Psoas muscle (tissue), 8 donors: ENCODE data around the gene RAPGEF4. TPM values are rescaled to one million over a fixed set of nuclear protein-coding genes. Genes with fewer than 3 reads are reported as not detected.

Experiments used
- ATAC-seq, 4 donors: fragments of 200-7000 bp; cut with Tn5 transposase; one replicate each; pipeline ENCODE4 v1.9.1; 2020; ENCODE audit warnings: moderate library complexity in 3 of 4, mild to moderate bottlenecking in 2 of 4
- DNase-seq, 2 donors: peaks; one replicate each; pipeline ENCODE4 v3.0.0-alpha.2; 2020
- H3K27ac ChIP-seq: fragments of 200-600 bp; one replicate; pipeline ENCODE4 v1.8.0; 2022
- H3K27me3 ChIP-seq, 3 donors: fragments of 200-600 bp in 1 of 3; one replicate each; pipeline versions ENCODE4 v1.6.1 to v1.8.0; 2013 to 2022; ENCODE audit warnings: low read length in 2 of 3, mild to moderate bottlenecking in 2 of 3, moderate library complexity in 1 of 3; ENCODE audit not compliant: insufficient read depth in 3 of 3
- H3K36me3 ChIP-seq, 2 donors: fragments of 200-600 bp in 1 of 2; one replicate each; pipeline versions ENCODE4 v1.6.1 to v1.8.0; 2013 to 2022; ENCODE audit warnings: low read depth in 1 of 2, mild to moderate bottlenecking in 1 of 2, moderate library complexity in 1 of 2; ENCODE audit not compliant: insufficient read depth in 1 of 2
- H3K4me1 ChIP-seq: fragments of 200-600 bp; one replicate; pipeline ENCODE4 v1.8.0; 2022
- H3K4me3 ChIP-seq: fragments of 200-600 bp; one replicate; pipeline ENCODE4 v1.8.0; 2022; ENCODE audit warnings: mild to moderate bottlenecking
- H3K9me3 ChIP-seq: fragments of 200-600 bp; one replicate; pipeline ENCODE4 v1.8.0; 2022
- WGBS, 3 donors: extraction: QIAGEN DNeasy Blood & Tissue Kit; methylation state at CpG; one replicate each; pipeline versions ENCODE4 v1.1.6 to v1.1.7; 2013; 5-methylcytosine and 5-hydroxymethylcytosine counted together
- intact Hi-C, 2 donors: fragments of 100-400 bp; cut with DNase I; formaldehyde crosslinking; loops; one replicate each; pipeline versions ENCODE4 v1.11.0 to v1.14.2; 2022
- polyA plus RNA-seq, 3 donors: library from polyadenylated mRNA; stranded (reverse); fragments of 200-250 nt; gene quantifications; one replicate each; pipeline ENCODE4 v1.2.3, GENCODE V29; 2013
- total RNA-seq, 4 donors: library from RNA; stranded (reverse); fragmentation: NEBNext Ultra II Directional in 2 of 4; extraction: Animal tissue kit (Norgen Biotek cat#: 25700) in 2 of 4; gene quantifications; one replicate each; pipeline versions ENCODE4 v1.2.1 to v1.2.4, GENCODE V29; 2021 to 2023
- TF ChIP-seq, protein P1 (sequence below): fragments of 200-600 bp; IDR thresholded peaks from one replicate; pipeline ENCODE4 v1.8.0; 2022; ENCODE audit warnings: antibody characterized with exemption
- donor health status: healthy with polysubstance abuse.
- donor health status: DM: no; HTN: no; CAD: no; lungs with moderate emphysema.
- donor health status: Bipolar disorder and iron deficiency.
- donor health status: healthy.
- donor health status: DM: yes; HTN: yes; CAD: no.
- donor health status: DM: no; HTN: no; CAD: no.
- donor health status: DM: no; HTN: no; CAD: no.
- donor health status: DM: yes; HTN: yes; CAD: no.

The RAPGEF4 gene
- total and polyA plus RNA-seq, 7 donors = 0.61 to 2.0 (median 0.92) TPM

DNA sequence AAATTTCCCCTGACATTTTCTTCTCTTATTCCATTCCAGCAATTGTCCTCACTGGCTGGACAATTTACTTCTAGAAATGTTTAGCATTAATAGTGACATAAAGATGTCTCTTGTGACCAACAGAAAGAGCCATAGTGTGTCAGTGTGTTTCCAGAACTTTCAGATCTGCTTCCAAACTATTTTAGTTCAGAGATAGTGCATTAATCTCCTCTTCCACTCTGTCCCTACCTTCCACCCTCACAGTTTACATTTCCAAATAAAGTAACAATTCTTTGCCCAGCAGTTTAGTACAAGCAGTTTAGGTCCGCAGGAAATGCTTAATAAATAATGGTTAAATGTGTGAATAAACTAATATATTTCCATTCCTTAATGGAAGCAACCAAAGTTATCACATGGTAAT is 24.5 kb upstream of the RAPGEF4 start:
- intact Hi-C loops = loop anchor here (5.0 to 10.0 kb wide), 2 partner anchors 116 to 119 kb away; no protein-coding TSS in a partner anchor
- Histone ChIP-seq H3K9me3 (no peaks in the 10 kb centered on the region), H3K27ac (no peak overlapping the region), H3K27me3 (no peaks in the 10 kb centered on the region), H3K4me1 (no peaks in the 10 kb centered on the region), H3K36me3 (no peaks in the 10 kb centered on the region), H3K4me3 (no peak overlapping the region)
- no peak for ATAC-seq
- 56 to 67% (median 61%) methylated on average over 1 of the region's 1 CpG for WGBS, 3 donors
- TF ChIP-seq, protein P1, sequence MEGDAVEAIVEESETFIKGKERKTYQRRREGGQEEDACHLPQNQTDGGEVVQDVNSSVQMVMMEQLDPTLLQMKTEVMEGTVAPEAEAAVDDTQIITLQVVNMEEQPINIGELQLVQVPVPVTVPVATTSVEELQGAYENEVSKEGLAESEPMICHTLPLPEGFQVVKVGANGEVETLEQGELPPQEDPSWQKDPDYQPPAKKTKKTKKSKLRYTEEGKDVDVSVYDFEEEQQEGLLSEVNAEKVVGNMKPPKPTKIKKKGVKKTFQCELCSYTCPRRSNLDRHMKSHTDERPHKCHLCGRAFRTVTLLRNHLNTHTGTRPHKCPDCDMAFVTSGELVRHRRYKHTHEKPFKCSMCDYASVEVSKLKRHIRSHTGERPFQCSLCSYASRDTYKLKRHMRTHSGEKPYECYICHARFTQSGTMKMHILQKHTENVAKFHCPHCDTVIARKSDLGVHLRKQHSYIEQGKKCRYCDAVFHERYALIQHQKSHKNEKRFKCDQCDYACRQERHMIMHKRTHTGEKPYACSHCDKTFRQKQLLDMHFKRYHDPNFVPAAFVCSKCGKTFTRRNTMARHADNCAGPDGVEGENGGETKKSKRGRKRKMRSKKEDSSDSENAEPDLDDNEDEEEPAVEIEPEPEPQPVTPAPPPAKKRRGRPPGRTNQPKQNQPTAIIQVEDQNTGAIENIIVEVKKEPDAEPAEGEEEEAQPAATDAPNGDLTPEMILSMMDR = no peak
- DNase-seq = no peak

DNA sequence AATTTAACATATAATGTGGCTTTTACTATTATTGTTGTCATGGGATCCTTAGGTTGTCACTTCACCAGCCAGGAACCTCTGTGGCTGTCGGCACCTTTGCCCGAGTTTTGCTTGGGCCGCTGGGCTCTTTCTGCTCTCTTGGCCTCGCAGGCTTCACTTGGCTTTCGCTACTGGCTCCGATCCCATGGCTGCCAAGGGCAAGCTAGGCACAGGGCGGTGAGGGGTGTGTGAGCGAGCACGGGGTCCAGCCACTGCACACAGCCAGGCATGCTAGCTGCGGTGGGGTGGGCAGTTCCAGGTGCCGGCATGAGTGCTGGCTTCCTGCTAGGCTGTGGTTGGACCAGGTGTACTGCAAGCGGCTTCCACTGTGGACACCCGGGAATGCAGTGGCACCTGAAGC is 23.4 kb upstream of the RAPGEF4 start:
- Histone ChIP-seq H3K36me3 (no peaks in the 10 kb centered on the region), H3K4me3 (no peak overlapping the region), H3K9me3 (no peaks in the 10 kb centered on the region), H3K27me3 (no peaks in the 10 kb centered on the region), H3K27ac (no peak overlapping the region), H3K4me1 (no peaks in the 10 kb centered on the region)
- 59 to 65% (median 63%) methylated on average over 13 of the region's 13 CpGs for WGBS, 3 donors
- intact Hi-C loops = loop anchor here (5.0 to 10.0 kb wide), 2 partner anchors 117 to 120 kb away; no protein-coding TSS in a partner anchor
- no peak for ATAC-seq
- TF ChIP-seq, protein P1 = no peak
- no peak for DNase-seq

DNA sequence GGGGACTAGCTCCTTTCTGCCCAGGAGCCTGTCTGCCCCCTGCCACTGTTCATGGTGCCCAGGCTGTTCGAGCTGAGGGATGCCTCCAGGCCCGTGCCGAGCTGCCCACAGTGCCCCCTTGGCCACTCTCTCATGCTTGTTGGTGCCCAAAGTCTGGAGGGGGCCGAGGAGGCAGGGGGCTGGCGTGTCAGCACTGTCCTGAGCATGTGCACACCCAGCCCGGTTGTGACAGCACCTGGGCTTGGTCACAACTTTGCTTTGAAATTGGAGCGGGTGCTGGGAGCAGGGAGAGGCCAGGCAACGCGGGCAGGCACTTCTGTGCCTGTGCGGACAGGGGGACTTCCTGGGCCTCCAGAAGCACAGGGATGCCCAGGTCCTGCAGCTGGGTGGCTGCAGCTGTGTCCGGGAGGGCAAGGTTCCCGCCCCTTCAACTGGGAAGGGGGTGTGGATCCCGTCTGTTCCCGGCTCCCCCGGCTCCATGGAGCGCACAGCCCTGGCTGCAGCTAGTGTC is 22.2 kb upstream of the RAPGEF4 start:
- H3K27ac ChIP-seq = no peak overlapping the region
- no peak overlapping the region for H3K4me3 ChIP-seq
- ATAC-seq (no peak), DNase-seq (no peak)
- intact Hi-C loops = loop anchor here (5.0 to 10.0 kb wide), 2 partner anchors 119 to 121 kb away; no protein-coding TSS in a partner anchor
- TF ChIP-seq, protein P1 = no peak
- no peaks in the 10 kb centered on the region for H3K27me3 ChIP-seq
- H3K4me1 ChIP-seq = no peaks in the 10 kb centered on the region
- WGBS, 3 donors = 74 to 81% (median 78%) methylated on average over 16 of the region's 16 CpGs
- no peaks in the 10 kb centered on the region for H3K36me3 ChIP-seq
- H3K9me3 ChIP-seq = no peaks in the 10 kb centered on the region

DNA sequence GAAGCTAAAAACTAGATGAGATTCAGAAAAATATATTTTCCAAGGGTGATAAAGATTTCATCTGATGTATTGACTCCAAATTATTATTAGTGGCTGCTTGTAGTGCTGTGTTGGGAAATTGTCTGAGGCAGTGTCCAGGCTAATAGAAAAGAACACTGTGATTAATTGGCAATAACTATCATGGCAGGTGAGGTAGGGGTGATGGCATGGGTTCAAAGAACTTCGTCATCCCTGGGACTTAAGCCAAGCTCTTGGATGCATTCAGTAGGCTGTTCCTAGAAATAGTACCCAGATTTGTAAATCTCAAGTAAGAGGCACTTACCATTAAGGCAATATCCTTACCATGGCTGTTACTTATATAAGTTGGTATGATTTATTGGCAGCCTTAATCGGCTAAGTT is 13.2 kb upstream of the RAPGEF4 start:
- TF ChIP-seq, protein P1 = no peak
- intact Hi-C loops = no loop called here
- WGBS, 3 donors = 45 to 51% (median 51%) methylated on average over 2 of the region's 2 CpGs
- ATAC-seq = no peak
- no peak for DNase-seq
- H3K36me3 ChIP-seq = no peaks in the 10 kb centered on the region
- H3K27ac ChIP-seq = no peak overlapping the region
- no peaks in the 10 kb centered on the region for H3K4me1 ChIP-seq
- H3K27me3 ChIP-seq = no peaks in the 10 kb centered on the region
- no peak overlapping the region for H3K4me3 ChIP-seq
- no peaks in the 10 kb centered on the region for H3K9me3 ChIP-seq

DNA sequence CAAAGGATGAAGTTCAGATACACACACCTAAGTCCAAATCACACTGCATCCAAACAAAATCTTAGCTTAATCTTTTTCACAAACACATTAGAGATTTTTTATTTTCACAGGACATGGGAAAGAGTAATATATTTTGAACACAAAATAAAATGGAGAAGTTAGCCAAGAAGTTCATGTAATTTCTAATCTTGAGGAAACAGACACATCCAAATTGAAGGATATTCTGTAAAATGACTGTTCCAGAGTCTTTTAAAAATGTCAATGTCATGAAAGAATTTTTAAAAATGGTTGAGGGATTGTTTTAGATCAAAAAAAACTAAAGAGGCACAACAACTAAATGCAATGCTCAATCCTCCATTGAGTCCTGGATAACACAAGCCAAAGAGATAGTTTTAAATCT is 12.4 kb upstream of the RAPGEF4 start:
- TF ChIP-seq, protein P1 = no peak
- intact Hi-C loops = no loop called here
- Histone ChIP-seq H3K27ac (no peak overlapping the region), H3K4me1 (no peaks in the 10 kb centered on the region), H3K9me3 (no peaks in the 10 kb centered on the region), H3K36me3 (no peaks in the 10 kb centered on the region), H3K27me3 (no peaks in the 10 kb centered on the region), H3K4me3 (no peak overlapping the region)
- ATAC-seq (no peak), DNase-seq (no peak)
